ENCODE results near the gene PIGN.

The PIGN gene

GRCh38 chr18:62107881-62108280 is 79.0 kb downstream of the PIGN start:
- DNase-seq, result no peak

DNA sequence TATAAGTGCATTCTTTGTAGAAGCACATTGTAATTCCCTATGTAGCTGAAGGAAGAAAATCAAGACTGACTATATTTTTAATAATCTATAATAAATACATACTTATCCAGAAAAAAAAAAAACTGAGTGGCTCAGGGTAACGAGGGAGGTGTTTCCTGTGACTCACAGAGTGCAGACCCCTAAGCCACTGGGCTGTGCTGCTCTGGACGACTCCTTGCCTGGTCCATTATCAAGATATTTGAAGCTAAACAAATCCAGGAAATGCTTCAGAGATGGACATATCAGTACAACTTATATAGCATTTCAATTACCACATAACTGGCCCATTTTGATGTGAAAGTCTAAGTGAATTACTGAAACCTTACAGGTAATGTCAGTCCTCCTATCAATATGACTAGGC is 80.6 kb downstream of the PIGN start:
- no peak for DNase-seq

DNA sequence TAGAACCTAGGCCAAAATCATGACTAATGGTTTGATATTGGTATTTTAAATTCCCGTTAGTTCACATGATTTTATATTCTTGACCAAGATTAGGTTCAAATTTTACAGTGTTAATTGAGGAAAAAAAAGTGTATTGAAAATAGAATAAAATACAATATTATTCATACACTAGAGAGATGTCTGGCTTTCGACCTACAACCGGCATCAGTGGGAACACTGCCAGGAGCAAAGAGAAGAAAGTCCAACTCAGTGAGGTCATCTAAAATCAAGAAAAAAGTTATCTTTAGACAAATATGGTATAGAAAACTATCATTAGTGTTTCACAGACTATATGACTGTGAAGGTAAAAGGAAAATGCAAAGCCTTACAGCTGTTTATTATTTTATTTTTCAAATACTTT is 81.5 kb downstream of the PIGN start:
- DNase-seq, result no peak

DNA sequence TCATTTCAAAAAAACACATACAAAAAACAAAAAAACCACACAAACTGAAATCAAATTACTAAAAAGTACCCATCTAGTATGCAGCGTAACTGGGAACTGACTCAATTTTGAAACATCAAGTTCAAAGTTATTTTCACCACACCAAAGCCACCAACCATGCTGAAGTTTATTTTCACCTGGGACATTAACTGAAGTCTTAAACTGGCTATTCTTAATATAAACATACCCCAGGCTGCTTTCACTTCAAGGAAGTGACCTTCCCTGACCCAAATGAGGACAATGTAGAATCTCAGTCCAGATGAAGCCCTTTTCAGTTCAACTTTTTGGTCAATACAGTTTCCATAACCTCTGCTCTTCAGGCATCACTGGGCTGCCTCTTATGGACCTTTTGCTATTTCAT is 84.6 kb downstream of the PIGN start:
- no peak for DNase-seq

- DNase-seq, result no peak
Measured at GRCh38 chr18:62101321-62101721, 85.5 kb downstream of the PIGN start.

DNA sequence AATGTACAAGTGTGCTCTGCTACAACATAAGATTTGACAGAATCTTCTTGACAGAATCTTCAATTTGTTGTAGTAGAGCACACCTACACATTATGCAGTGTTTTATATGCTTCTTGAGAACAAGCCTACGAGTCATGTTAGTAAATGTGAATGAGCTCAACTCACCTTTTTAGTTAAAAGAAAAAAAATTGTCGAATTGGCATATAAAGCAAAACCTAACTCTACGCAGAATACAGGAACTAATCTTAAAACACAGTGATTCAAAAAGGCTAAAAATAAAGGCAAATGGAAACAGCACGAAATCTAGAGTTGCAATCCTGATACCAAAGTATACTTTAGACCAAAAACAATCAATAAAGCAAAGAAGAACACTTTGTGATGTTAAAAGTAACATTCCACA is 87.9 kb downstream of the PIGN start:
- DNase-seq, result no peak

DNA sequence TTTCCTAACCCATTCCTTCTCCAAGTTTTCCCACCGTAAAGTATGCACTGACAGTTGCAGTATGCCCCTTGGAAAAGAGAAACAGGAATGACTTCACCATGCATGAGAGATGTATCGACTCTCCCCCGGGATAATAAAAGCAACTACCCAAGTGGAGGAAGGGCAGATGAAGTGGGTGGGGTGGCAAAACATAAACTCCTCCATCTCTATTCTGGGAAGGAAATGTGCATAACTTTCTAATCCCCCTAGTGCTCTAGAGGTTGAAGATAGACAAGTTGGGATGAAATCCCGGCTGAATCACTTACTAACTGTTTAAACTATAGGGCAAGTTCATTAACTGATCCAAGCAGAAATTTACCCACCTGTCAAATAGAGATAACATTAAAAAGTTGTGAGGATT is 89.2 kb downstream of the PIGN start:
- no peak for DNase-seq

GRCh38 chr18:62091487-62092120 is 95.3 kb downstream of the PIGN start:
- no peak for DNase-seq

DNA sequence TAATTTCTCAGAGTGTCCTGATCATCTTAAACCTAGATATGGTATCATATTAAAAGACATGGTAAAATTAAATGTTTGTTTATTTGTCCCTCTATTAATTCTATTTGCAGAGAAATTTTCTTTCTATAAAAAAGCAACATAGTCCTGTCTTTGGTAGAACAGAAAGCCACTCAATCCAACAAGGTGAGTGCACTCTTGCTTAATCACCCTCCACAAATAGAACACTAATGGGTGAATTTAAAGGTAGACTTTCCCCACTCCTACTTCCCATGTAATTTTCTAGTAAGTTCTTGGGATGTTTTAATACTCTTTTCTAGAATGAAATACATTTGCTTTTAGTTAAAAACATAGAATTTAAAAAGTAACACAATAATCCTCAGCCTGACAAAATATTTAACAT is 97.7 kb downstream of the PIGN start:
- DNase-seq, result no peak

DNA sequence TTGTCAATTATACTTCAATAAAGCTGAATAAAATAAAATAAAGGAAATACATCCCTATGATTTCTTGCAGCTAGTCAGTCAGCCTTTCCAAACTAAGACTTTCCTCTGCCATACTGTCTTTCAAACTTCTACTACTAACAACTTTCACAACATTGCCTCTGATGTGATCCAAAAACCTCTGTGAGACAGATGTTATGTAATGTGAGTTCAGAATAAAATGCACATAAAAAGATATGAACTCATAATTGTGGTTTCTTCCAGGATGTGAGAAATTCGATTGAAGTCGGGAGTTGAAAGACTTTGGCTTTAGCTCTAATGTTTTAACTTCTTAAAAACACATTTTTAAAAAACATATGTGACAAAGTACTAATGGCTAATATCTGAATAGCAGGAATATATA is 98.7 kb downstream of the PIGN start:
- no peak for DNase-seq

- no peak for DNase-seq
Measured at GRCh38 chr18:62085756-62086155, 101.1 kb downstream of the PIGN start.

- DNase-seq, result no peak
Measured at GRCh38 chr18:62081761-62082294, 105.0 kb downstream of the PIGN start.

DNA sequence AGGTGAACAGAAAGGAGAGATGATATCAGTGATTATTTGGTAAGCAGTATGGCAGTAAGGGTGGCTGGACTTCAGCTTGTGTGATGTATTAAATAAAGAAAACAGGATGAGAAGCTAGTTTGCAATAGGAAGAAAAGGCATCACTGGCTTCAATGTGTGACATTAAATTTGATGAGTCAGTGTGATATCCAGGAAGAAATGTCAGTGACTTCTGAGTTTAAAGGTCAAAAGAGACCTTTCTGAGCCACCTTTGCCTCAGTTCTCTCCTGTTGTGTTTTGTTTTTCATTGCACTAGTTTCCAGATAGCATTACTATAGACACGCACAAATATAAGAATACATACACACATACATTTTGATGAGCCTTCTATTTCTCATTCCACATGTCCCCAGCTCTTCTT is 105.6 kb downstream of the PIGN start:
- no peak for DNase-seq

GRCh38 chr18:62080172-62080900 is 106.5 kb downstream of the PIGN start:
- no peak for DNase-seq

DNA sequence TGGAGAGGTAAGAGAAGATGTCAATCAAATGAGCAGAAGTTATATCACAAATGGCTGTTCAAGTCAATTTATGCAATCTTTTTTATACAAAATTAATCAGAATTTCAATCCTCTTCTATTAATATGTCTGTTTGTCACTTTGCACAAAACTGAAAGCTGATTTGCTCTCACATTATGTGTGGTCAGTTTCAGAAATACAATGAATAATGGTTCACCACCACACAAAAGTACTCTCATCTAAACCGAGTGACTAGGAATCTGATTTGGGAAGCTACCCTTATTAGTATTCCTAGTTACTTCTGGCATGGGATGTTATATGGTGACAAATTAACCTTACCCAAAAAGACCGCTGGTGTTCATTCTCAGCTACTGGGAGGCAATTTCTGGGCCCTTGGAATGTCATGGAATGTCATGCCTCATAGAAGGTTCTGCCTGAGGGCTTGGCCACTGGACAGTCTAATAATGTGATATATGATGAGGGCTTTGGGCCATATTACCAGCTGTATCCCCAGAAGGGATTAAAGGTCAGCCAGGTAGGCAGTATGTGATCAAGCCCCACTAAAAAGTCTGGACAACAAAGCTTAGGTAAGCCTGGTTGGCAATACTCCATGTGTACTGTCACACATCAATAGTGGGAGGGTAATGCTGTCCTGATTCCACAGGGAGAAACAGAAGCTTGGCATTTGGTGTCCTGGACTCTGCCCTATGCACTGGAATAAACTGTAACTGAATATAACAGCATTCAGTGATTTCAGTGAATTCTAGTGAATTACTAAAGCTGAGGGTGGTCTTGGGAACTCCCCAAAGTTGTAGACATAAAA is 113.2 kb downstream of the PIGN start:
- DNase-seq, result no peak

DNA sequence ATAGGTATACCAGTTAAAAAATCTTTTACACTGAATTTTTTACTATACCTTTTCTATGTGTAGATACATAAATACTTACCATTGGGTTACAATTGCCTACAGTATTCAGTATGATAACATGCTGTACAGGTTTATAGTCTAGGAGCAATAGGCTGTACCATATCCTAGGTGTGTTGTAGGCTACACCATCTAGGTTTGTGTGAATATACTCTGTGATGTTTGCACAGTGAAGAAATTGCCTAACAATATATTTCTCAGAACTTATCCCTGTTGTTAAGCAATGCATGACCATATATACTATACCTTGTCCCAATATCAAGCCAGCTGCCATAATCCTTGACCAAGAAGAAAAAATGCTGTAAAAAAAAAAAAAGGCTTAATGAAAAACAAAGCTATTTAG is 114.5 kb downstream of the PIGN start:
- DNase-seq, result no peak

GRCh38 chr18:62071071-62071470 is 115.8 kb downstream of the PIGN start:
- no peak for DNase-seq

DNA sequence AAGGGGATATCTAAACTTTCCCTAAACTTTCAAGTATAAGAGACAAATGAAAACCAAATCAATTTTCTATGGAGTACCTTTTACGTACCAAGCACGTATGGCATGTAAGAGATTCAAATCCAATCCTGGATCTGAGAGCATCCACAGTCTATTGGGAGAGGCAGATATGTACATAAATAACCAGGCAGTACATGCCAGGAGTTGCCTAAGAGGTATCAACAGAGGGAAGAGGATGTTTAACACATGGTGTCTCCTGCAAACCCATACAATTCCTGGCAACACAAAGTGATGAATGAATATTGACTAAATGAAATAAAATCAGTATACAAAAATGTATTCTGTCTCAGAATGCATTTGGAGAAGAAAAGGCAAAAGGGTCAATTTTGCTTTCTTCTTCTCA is 116.6 kb downstream of the PIGN start:
- no peak for DNase-seq

GRCh38 chr18:62069556-62069955 is 117.3 kb downstream of the PIGN start:
- DNase-seq, result no peak

GRCh38 chr18:62066102-62066818 is 120.6 kb downstream of the PIGN start:
- DNase-seq, result no peak

- DNase-seq, result no peak
Measured at GRCh38 chr18:62064361-62064760, 122.5 kb downstream of the PIGN start.

DNA sequence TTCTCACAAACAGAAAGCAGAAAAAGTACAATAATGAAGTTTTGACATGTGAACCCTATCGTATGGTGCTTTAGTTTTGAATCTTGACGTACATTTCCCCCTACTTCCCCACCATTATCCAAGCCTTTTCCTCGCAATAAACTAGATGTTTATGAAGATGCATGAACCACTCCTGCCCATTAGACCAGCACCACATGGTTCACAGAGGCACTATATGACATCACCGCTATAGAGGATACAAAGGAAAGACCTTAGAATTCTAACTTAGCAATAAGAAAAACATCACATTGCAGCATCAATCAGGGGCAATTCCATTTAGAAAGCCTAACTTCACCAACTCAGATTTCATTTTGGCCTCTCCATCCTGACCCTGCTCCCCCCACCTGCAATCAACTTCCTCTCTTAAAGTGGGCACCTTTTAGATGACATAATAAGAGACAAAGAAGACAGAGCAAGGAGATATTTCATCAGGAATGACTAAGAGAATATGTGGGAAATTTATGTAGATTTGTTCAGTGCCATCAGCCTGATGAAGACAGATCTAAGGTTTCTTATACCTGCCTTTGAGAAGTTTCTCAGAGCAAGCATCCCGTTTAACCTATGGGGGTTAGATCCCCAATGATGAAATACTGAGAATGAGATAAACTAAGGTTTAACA is 124.9 kb downstream of the PIGN start:
- DNase-seq, result no peak

GRCh38 chr18:62060820-62061219 is 126.0 kb downstream of the PIGN start:
- no peak for DNase-seq

Data from NCI-H2227 treated with DMSO at 0.1 percent for 48 hours (cell line).